GM12891 (cell line): Measurements from ENCODE around the gene SRGAP2.
"Not testable (repeated sequence)": the region's sequence is repeated elsewhere in the genome, so short reads cannot be mapped to it uniquely, and the experiment has no call there.

ENCODE experiments used
- PAX5 ChIP-seq: IDR thresholded peaks from 2 replicates; pipeline ENCODE4 v1.6.1; 2011; ENCODE audit warnings: low read length, moderate library complexity, mild to moderate bottlenecking; ENCODE audit not compliant: insufficient read depth, severe bottlenecking
- POU2F2 ChIP-seq: IDR thresholded peaks from 2 replicates; pipeline ENCODE4 v1.6.1; 2011; ENCODE audit warnings: low read depth, mild to moderate bottlenecking, control low read depth, low read length, moderate library complexity

DNA sequence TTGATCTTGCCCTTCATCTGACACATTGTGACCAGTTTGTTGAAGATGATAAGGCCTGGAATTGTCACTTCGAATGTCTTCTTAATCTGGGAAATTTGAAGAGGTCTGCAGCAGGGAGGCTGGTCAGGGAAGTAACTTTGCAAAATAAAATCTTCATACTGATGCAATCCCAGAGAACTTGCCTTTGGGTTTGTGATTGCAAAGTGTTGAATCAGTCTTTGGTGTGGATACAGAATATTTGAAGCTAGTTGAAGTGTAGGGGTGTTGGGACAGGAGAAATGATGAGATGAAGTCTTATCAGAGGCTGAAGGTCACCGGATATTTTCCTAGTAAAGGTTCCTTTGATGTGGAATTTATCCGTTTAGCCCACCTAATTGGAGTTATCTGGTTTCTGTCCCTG, 42.1 kb downstream of the SRGAP2 start:
- not testable (repeated sequence) for TF ChIP-seq POU2F2, PAX5
